ENCODE measurements around the gene SYNGR4. TPM values are rescaled to one million over a fixed set of nuclear protein-coding genes. Genes with fewer than 3 reads are reported as not detected.
A peak's percentile ranks its signal among the peaks of the same experiment; 100 is the strongest.

SYNGR4 gene
- total and polyA plus RNA-seq, 7 donors = 0.04 TPM; not detected in 6

- WGBS, 3 donors = 90 to 91% (median 91%) methylated on average over 8 of the region's 8 CpGs
- TF ChIP-seq, protein P1, sequence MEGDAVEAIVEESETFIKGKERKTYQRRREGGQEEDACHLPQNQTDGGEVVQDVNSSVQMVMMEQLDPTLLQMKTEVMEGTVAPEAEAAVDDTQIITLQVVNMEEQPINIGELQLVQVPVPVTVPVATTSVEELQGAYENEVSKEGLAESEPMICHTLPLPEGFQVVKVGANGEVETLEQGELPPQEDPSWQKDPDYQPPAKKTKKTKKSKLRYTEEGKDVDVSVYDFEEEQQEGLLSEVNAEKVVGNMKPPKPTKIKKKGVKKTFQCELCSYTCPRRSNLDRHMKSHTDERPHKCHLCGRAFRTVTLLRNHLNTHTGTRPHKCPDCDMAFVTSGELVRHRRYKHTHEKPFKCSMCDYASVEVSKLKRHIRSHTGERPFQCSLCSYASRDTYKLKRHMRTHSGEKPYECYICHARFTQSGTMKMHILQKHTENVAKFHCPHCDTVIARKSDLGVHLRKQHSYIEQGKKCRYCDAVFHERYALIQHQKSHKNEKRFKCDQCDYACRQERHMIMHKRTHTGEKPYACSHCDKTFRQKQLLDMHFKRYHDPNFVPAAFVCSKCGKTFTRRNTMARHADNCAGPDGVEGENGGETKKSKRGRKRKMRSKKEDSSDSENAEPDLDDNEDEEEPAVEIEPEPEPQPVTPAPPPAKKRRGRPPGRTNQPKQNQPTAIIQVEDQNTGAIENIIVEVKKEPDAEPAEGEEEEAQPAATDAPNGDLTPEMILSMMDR (IDR thresholded peaks at IDR 0.05) = no peak
- Histone ChIP-seq H3K27ac (no peak overlapping the region), H3K9me3 (no peaks in the 10 kb centered on the region), H3K27me3 (ENCODE audit: insufficient read depth in 3 of 3, low read length in 2 of 3) (no peaks in the 10 kb centered on the region), H3K4me3 (no peak overlapping the region), H3K4me1 (no peaks in the 10 kb centered on the region), H3K36me3 (ENCODE audit: insufficient read depth in 1 of 2, low read depth in 1 of 2) (peaks cover 2 to 70% of the 10 kb centered on the region in 2 donors)
- no peak for ATAC-seq
- intact Hi-C loops (cut with DNase I) = no loop called here
- DNase-seq = no peak
These were observed 18.1 kb downstream of the SYNGR4 start for GRCh38 chr19:48382286-48382685.

GRCh38 chr19:48385461-48386087 lies 21.4 kb downstream of the SYNGR4 start:
- H3K4me1 ChIP-seq = no peaks in the 10 kb centered on the region
- no peaks in the 10 kb centered on the region for H3K9me3 ChIP-seq
- ATAC-seq = no peak
- no peak for DNase-seq
- intact Hi-C loops (cut with DNase I) = no loop called here
- H3K36me3 ChIP-seq (ENCODE audit: insufficient read depth in 1 of 2, low read depth in 1 of 2) = peaks cover 2 to 87% of the 10 kb centered on the region in 2 donors
- TF ChIP-seq, protein P1 (IDR thresholded peaks at IDR 0.05) = no peak
- no peaks in the 10 kb centered on the region for H3K27me3 ChIP-seq (ENCODE audit: insufficient read depth in 3 of 3, low read length in 2 of 3)
- H3K4me3 ChIP-seq = no peak overlapping the region
- WGBS, 3 donors = 82 to 90% (median 89%) methylated on average over 7 of the region's 7 CpGs
- no peak overlapping the region for H3K27ac ChIP-seq

- intact Hi-C loops (cut with DNase I) = no loop called here
- H3K4me3 ChIP-seq = no peak overlapping the region
- no peak overlapping the region for H3K27ac ChIP-seq
- DNase-seq = no peak
- no peaks in the 10 kb centered on the region for H3K4me1 ChIP-seq
- H3K9me3 ChIP-seq = no peaks in the 10 kb centered on the region
- TF ChIP-seq, protein P1 (IDR thresholded peaks at IDR 0.05) = no peak
- ATAC-seq = no peak
- peaks cover 0 to 76% of the 10 kb centered on the region in 2 donors for H3K36me3 ChIP-seq (ENCODE audit: insufficient read depth in 1 of 2, low read depth in 1 of 2)
- 86 to 100% (median 93%) methylated on average over 3 of the region's 3 CpGs for WGBS, 3 donors
- H3K27me3 ChIP-seq (ENCODE audit: insufficient read depth in 3 of 3, low read length in 2 of 3) = no peaks in the 10 kb centered on the region
These were observed 22.8 kb downstream of the SYNGR4 start for GRCh38 chr19:48386981-48387380.

DNA sequence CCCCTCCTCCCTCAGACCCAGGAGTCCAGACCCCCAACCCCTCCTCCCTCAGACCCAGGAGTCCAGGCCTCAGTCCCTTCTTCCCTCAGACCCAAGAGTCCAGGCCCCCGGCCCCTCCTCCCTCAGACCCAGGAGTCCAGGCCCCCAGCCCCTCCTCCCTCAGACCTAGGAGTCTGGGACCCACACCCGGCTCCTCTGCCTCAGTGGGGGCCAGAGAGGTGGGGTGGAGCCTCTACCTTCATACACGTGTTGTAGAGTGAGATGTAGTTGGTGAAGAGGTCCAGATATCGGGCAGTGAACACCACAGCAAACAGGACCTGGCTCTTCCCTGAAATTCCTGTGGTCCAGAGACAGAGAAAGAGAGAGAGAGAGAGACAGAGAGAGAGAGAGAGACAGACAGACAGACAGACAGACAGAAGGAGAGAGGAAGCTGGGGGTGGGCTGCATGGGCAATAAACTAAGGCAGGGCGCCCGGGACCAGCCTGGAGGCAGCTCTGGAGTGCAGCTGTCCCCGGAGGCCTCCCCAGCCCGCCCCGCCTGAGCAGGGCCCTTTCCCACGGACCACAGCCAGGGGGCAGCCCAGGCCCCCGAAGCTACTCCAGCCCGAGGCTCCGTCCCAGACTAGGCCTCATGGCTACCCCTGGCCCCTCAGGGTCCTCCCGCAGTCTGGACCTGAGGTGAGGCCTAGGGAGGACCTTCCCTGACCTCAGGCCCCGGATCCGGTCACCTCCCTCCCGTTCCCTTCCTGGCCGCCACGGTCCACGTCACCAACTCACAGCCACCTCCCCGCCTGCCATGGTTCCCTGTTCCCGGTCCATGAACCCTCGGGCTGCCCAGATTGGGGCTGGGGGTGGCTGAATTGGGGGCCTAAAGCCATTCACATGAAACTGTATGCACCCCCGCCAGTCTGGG lies 26.3 kb downstream of the SYNGR4 start:
- DNase-seq (peak; percentile 70 to 81), ATAC-seq (peak; percentile 78 to 86 (median 81))
- WGBS, 3 donors = 3 to 4% (median 3%) methylated on average over 18 to 24 of the region's 24 CpGs
- TF ChIP-seq, protein P1 (IDR thresholded peaks at IDR 0.05) = peak; percentile 60
- intact Hi-C loops (cut with DNase I) = loop anchor here (1.0 to 5.0 kb wide), 3 partner anchors 26 to 73 kb away; partner anchors contain the start of gene SYNGR4 (in 1 of the 2)
- Histone ChIP-seq H3K27ac (peak overlapping the region; percentile 87), H3K4me1 (no peaks in the 10 kb centered on the region), H3K9me3 (no peaks in the 10 kb centered on the region), H3K36me3 (ENCODE audit: insufficient read depth in 1 of 2, low read depth in 1 of 2) (peaks cover 0 to 41% of the 10 kb centered on the region in 2 donors), H3K4me3 (peak overlapping the region; percentile 99), H3K27me3 (ENCODE audit: insufficient read depth in 3 of 3, low read length in 2 of 3) (peaks cover 0 to 27% (median 18%) of the 10 kb centered on the region in 3 donors)
